Activated CD4-positive, alpha-beta T cell treated with anti-CD3 and anti-CD28 coated beads, Interleukin-2, amount 10 ng/mL, durations not matched to agents 7 days and 5 days (primary cell): Measurements from ENCODE around the gene KCTD1. TPM values are rescaled to one million over a fixed set of nuclear protein-coding genes. Genes with fewer than 3 reads are reported as not detected.

Experiments
- CTCF ChIA-PET: fragments of 350-600 bp; sonication (Branson Sonifier 250); formaldehyde crosslinking; loops from one replicate; lab custom pipeline; 2021; ENCODE audit warnings: antibody characterized with exemption; lab: Charles Lee
- POLR2A ChIA-PET: fragments of 350-600 bp; sonication (Branson Sonifier 250); formaldehyde crosslinking; loops from one replicate; lab custom pipeline; 2021; ENCODE audit warnings: antibody characterized with exemption; lab: Charles Lee
- DNase-seq: peaks from one replicate; pipeline ENCODE4 v3.0.0-alpha.2; 2020
- H3K27ac Mint-ChIP-seq: one replicate; pipeline ENCODE4 v1.8.0; 2021; ENCODE audit warnings: mild to moderate bottlenecking, moderate library complexity, mixed read lengths
- H3K27me3 Mint-ChIP-seq: one replicate; pipeline ENCODE4 v1.8.0; 2021; ENCODE audit warnings: mixed read lengths
- H3K36me3 Mint-ChIP-seq: one replicate; pipeline ENCODE4 v1.8.0; 2021; ENCODE audit warnings: low read depth, mixed read lengths
- H3K4me1 Mint-ChIP-seq: one replicate; pipeline ENCODE4 v1.8.0; 2021; ENCODE audit warnings: mixed read lengths
- H3K4me3 Mint-ChIP-seq: one replicate; pipeline ENCODE4 v1.8.0; 2021; ENCODE audit warnings: mild to moderate bottlenecking, moderate library complexity, mixed read lengths
- H3K9me3 Mint-ChIP-seq: one replicate; pipeline ENCODE4 v1.8.0; 2021; ENCODE audit warnings: mixed read lengths
- microRNA-seq: library from miRNA; unstranded; fragments of <30 nt; microRNA quantifications from one replicate; pipeline ENCODE4 v1.2.0, GENCODE V29; 2021; ENCODE audit warnings: borderline microRNAs expressed, borderline replicate concordance
- total RNA-seq, 2 experiments: library from RNA; stranded (reverse); gene quantifications; one replicate each; pipeline ENCODE4 v1.2.3, GENCODE V29; 2021

The KCTD1 gene
- total RNA-seq, 2 experiments from 2014 or later, result 4.2 to 5.3 TPM

DNA sequence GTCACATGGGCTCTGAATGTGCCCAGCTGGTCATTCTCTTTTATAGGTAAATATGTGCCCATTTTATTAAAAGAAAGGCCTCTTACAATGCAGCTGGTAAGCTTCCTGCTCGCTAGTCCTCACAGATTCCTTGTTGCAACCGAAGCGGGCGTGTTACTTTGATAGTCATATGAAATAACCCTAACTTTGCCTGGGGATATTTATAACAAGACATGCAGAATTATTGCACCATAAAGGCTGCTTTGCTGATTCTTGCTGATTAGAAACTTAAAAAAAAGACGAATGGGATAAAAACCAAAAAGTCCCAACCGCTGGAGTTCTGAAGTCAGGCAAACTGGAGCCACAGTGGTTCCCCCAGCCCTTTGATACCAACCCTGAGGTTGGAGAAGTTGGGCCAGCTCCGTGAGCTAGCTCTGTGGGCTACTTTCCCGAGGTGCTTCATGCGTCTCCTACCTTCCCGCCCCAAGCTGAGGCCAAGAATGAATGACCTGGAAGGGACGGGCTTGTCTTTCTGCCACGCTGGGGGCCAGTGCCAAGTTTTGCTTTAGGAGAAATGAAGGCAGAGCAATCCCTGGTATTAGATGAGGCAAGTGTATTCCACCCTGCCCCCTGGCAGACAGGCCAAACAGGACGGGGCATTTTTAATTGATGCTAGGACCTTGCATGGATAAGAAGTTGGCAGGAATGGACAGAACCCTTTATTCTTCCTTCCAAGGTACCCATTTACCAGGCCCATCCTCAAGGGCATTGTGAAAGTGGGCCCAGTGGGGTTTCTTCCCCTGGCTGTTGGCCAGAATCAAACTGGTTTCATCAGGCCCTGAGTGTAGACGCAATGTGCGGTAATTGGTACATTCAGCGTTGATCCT is 140.4 kb downstream of the KCTD1 start:
- no peak for DNase-seq
- POLR2A ChIA-PET, result no interaction called here
- Mint-ChIP-seq H3K9me3 (no peaks in the 10 kb centered on the region), H3K36me3 (no peaks in the 10 kb centered on the region), H3K4me3 (no peak overlapping the region), H3K4me1 (no peaks in the 10 kb centered on the region), H3K27ac (no peak overlapping the region), H3K27me3 (no peaks in the 10 kb centered on the region)
- CTCF ChIA-PET, result interaction anchor here (0.8 kb wide), 1 partner anchor 377 kb away, joined by 3 read pairs; no protein-coding TSS in a partner anchor

DNA sequence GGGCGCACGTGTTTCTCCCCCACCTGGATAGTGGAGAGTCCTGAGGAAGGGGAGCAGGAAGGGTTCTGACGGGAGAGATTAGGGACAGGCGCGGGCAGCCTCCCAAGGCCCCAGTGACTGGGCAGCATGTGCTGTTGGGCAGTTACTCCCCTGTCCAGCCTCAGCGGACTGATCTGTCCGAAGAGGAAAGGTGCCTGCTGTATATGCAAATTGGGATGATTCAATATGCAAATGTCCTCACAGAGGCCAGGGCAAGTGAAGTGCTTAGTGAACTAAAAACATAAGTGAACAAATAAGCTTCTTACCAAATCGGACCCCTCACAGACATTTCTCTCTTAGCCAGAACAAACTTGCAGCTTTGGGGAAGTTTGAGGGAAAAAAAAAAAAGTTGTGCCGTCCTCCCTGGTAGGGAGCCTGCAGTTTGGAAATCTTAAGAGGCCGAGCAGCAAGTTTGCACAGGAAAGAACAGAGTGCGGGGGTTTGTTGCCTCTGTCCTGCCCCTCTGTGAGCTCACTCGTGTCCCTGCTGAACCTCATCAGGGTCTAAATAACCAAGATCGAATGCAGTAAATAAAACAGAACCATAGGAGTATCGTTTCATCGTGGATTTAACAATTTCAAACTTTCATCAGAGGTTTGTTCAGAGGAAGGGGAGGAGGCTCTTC is 141.4 kb downstream of the KCTD1 start:
- CTCF ChIA-PET, result interaction anchor here (0.8 kb wide), 1 partner anchor 378 kb away, joined by 3 read pairs; no protein-coding TSS in a partner anchor
- H3K4me3 Mint-ChIP-seq, result no peak overlapping the region

GRCh38 chr18:26406324-26406723 is 142.0 kb downstream of the KCTD1 start:
- DNase-seq, result no peak
- H3K36me3 Mint-ChIP-seq, result no peaks in the 10 kb centered on the region
- no peak overlapping the region for H3K27ac Mint-ChIP-seq
- H3K27me3 Mint-ChIP-seq, result no peaks in the 10 kb centered on the region
- CTCF ChIA-PET, result no interaction called here
- no peaks in the 10 kb centered on the region for H3K9me3 Mint-ChIP-seq
- H3K4me3 Mint-ChIP-seq, result no peak overlapping the region
- H3K4me1 Mint-ChIP-seq, result no peaks in the 10 kb centered on the region
- POLR2A ChIA-PET, result no interaction called here

More for the DNA sequence above, 141.4 kb downstream of the KCTD1 start:
- Mint-ChIP-seq H3K36me3 (no peaks in the 10 kb centered on the region), H3K27ac (no peak overlapping the region), H3K9me3 (no peaks in the 10 kb centered on the region), H3K4me1 (no peaks in the 10 kb centered on the region), H3K27me3 (no peaks in the 10 kb centered on the region)
- POLR2A ChIA-PET, result no interaction called here
- no peak for DNase-seq

- Mint-ChIP-seq H3K27ac (no peak overlapping the region), H3K27me3 (no peaks in the 10 kb centered on the region), H3K9me3 (no peaks in the 10 kb centered on the region), H3K4me3 (no peak overlapping the region), H3K36me3 (no peaks in the 10 kb centered on the region), H3K4me1 (no peaks in the 10 kb centered on the region)
- POLR2A ChIA-PET, result no interaction called here
- no peak for DNase-seq
- CTCF ChIA-PET, result no interaction called here
These were observed 143.1 kb downstream of the KCTD1 start for GRCh38 chr18:26405190-26405801.

Small RNA genes lying within 50 kb of the gene (microRNA-seq; reads per million reads assigned to microRNA genes)
- gene MIR8057, result not detected
